Measurements from ENCODE around the gene TMEM217.

The TMEM217 gene

GRCh38 chr6:37243131-37243815 is 14.7 kb downstream of the TMEM217 start:
- DNase-seq, result no peak

GRCh38 chr6:37242429-37243052 is 15.4 kb downstream of the TMEM217 start:
- DNase-seq, result no peak

- DNase-seq, result no peak
Observed at GRCh38 chr6:37241775-37242428, 16.0 kb downstream of the TMEM217 start.

GRCh38 chr6:37241131-37241530 is 16.8 kb downstream of the TMEM217 start:
- no peak for DNase-seq

GRCh38 chr6:37239950-37240713 is 17.8 kb downstream of the TMEM217 start:
- peak; percentile 75 for DNase-seq

- no peak for DNase-seq
Observed at GRCh38 chr6:37239526-37239925, 18.4 kb downstream of the TMEM217 start.

- DNase-seq, result no peak
Observed at GRCh38 chr6:37238381-37238780, 19.6 kb downstream of the TMEM217 start.

GRCh38 chr6:37237789-37238188 is 20.2 kb downstream of the TMEM217 start:
- DNase-seq, result no peak

- no peak for DNase-seq
Observed at GRCh38 chr6:37236921-37237320, 21.0 kb downstream of the TMEM217 start.

- DNase-seq, result no peak
Observed at GRCh38 chr6:37233541-37233940, 24.4 kb downstream of the TMEM217 start.

- no peak for DNase-seq
Observed at GRCh38 chr6:37232430-37233017, 25.4 kb downstream of the TMEM217 start.

GRCh38 chr6:37230104-37230503 is 27.8 kb downstream of the TMEM217 start:
- DNase-seq, result no peak

GRCh38 chr6:37225350-37226169 is 32.4 kb downstream of the TMEM217 start:
- no peak for DNase-seq

GRCh38 chr6:37222992-37223391 is 35.0 kb downstream of the TMEM217 start:
- DNase-seq, result no peak

- DNase-seq, result peak; percentile 99
Observed at GRCh38 chr6:37222125-37222967, 35.6 kb downstream of the TMEM217 start.

GRCh38 chr6:37221585-37222124 is 36.3 kb downstream of the TMEM217 start:
- DNase-seq, result no peak

- DNase-seq, result no peak
Observed at GRCh38 chr6:37218511-37218910, 39.4 kb downstream of the TMEM217 start.

- DNase-seq, result peak; percentile 51
Observed at GRCh38 chr6:37218061-37218460, 39.9 kb downstream of the TMEM217 start.

- DNase-seq, result no peak
Observed at GRCh38 chr6:37212268-37212667, 45.7 kb downstream of the TMEM217 start.

GRCh38 chr6:37210313-37210968 is 47.5 kb downstream of the TMEM217 start:
- peak; percentile 64 for DNase-seq
